GM12878 (cell line): ENCODE measurements around the gene XPNPEP2. TPM values are rescaled to one million over a fixed set of nuclear protein-coding genes. Genes with fewer than 3 reads are reported as not detected.

Experiments used
- ATAC-seq: fragments of 200-7000 bp; cut with Tn5 transposase; 3 replicates; pipeline ENCODE4 v1.9.1; 2020; ENCODE audit warnings: mild to moderate bottlenecking, moderate library complexity
- BruUV-seq: library from RNA; stranded (reverse); fragments of 400-500 nt; replicated peaks from 2 replicates; lab custom pipeline; 2021; lab: Mats Ljungman, UMichigan
- CTCF ChIA-PET: fragments of 300-600 bp; sonication (Branson Sonifier 250); formaldehyde crosslinking; extraction: SDS; loops from one replicate; lab custom pipeline; 2021; ENCODE audit warnings: inconsistent platforms; lab: Yijun Ruan, JAX
- POLR2A ChIA-PET: fragments of 350-600 bp; formaldehyde crosslinking; extraction: SDS; loops from one replicate; lab custom pipeline; 2021; ENCODE audit warnings: inconsistent platforms; lab: Charles Lee
- RAD21 ChIA-PET: fragments of 300-600 bp; sonication (Branson Sonifier 250); formaldehyde crosslinking; loops from one replicate; lab custom pipeline; 2023; ENCODE audit warnings: antibody characterized with exemption; ENCODE audit not compliant: unreplicated experiment; lab: Charles Lee
- SMC1A ChIA-PET: fragments of 300-600 bp; sonication (Branson Sonifier 250); formaldehyde crosslinking; loops from one replicate; lab custom pipeline; 2023; ENCODE audit not compliant: unreplicated experiment, uncharacterized antibody; lab: Charles Lee
- DNase-seq: peaks from one replicate; pipeline ENCODE4 v3.0.0-alpha.2; 2011; ENCODE audit warnings: low read depth, low spot score
- FAIRE-seq: peaks from 3 replicates; lab custom pipeline; 2011; peaks lifted over from hg19 to GRCh38; lab: Jason Lieb, UNC
- H2AFZ ChIP-seq: 2 replicates; pipeline ENCODE4 v1.6.0; 2011; ENCODE audit warnings: low read depth, low read length, control low read depth; ENCODE audit not compliant: control insufficient read depth
- H3K27ac ChIP-seq: 2 replicates; pipeline ENCODE4 v1.5.1; 2011; ENCODE audit warnings: control low read depth; ENCODE audit not compliant: control insufficient read depth, insufficient read depth
- H3K27me3 ChIP-seq, 2 experiments: replicated peaks in 1 of 2; 2 replicates each; pipeline versions ENCODE4 v1.6.0 to v1.6.1; 2011; ENCODE audit warnings: low read length in 1 of 2; ENCODE audit not compliant: control insufficient read depth in 2 of 2, insufficient read depth in 2 of 2
- H3K36me3 ChIP-seq, 2 experiments: 2 replicates each; pipeline ENCODE4 v1.5.1; 2011; ENCODE audit warnings: low read length in 1 of 2; ENCODE audit not compliant: control insufficient read depth in 2 of 2, insufficient read depth in 2 of 2
- H3K4me1 ChIP-seq: 2 replicates; pipeline ENCODE4 v1.6.1; 2011; ENCODE audit warnings: mild to moderate bottlenecking, low read length, moderate library complexity, mixed read lengths; ENCODE audit not compliant: control insufficient read depth, insufficient read depth
- H3K4me2 ChIP-seq: 2 replicates; pipeline ENCODE4 v1.6.0; 2011; ENCODE audit warnings: control low read depth; ENCODE audit not compliant: control insufficient read depth, insufficient read depth
- H3K4me3 ChIP-seq: fragments of 200-600 bp; sonication (generic); 2 replicates; pipeline ENCODE4 v1.5.1; 2016
- H3K79me2 ChIP-seq: 2 replicates; pipeline ENCODE4 v1.6.0; 2011; ENCODE audit warnings: low read length; ENCODE audit not compliant: control insufficient read depth, insufficient read depth
- H3K9ac ChIP-seq: 2 replicates; pipeline ENCODE4 v1.8.0; 2011; ENCODE audit warnings: low read length, control low read depth, mixed read lengths; ENCODE audit not compliant: control insufficient read depth, insufficient read depth
- H3K9me3 ChIP-seq: replicated peaks from 3 replicates; pipeline ENCODE4 v1.5.1; 2011; ENCODE audit warnings: mild to moderate bottlenecking, low read length; ENCODE audit not compliant: control insufficient read depth, insufficient read depth
- H4K20me1 ChIP-seq: 2 replicates; pipeline ENCODE4 v1.6.0; 2011; ENCODE audit not compliant: control insufficient read depth, insufficient read depth
- BHLHE40 ChIP-seq, 2 experiments: fragments of 450-650 bp in 1 of 2; IDR thresholded peaks; 2 replicates each; pipeline ENCODE4 v1.6.1; 2011 to 2017; ENCODE audit warnings: low read depth in 2 of 2, borderline replicate concordance in 1 of 2, improper control_type of control experiment in 1 of 2, low read length in 1 of 2, mild to moderate bottlenecking in 1 of 2
- CREM ChIP-seq: IDR thresholded peaks from 2 replicates; pipeline ENCODE4 v1.6.1; 2014; ENCODE audit warnings: antibody characterized with exemption, low read depth
- EED ChIP-seq: sonication (generic); IDR thresholded peaks from 2 replicates; pipeline ENCODE4 v1.6.1; 2016; ENCODE audit warnings: antibody characterized with exemption, low read depth
- GABPA ChIP-seq: IDR thresholded peaks from 2 replicates; pipeline ENCODE4 v1.6.1; 2014; ENCODE audit warnings: antibody characterized with exemption, low read depth, mild to moderate bottlenecking, inconsistent platforms
- HCFC1 ChIP-seq: fragments of 150-350 bp; IDR thresholded peaks from 2 replicates; pipeline ENCODE4 v1.6.1; 2014; ENCODE audit warnings: low read length
- IKZF2 ChIP-seq, 2 experiments: fragments of 450-650 bp; IDR thresholded peaks; 2 replicates each; pipeline ENCODE4 v1.6.1; 2017; ENCODE audit warnings: mild to moderate bottlenecking in 2 of 2, moderate library complexity in 2 of 2
- MTA2 ChIP-seq: fragments of 450-650 bp; IDR thresholded peaks from 2 replicates; pipeline ENCODE4 v1.6.1; 2016; ENCODE audit warnings: low read depth, mild to moderate bottlenecking, moderate library complexity
- MXI1 ChIP-seq: fragments of 150-350 bp; IDR thresholded peaks from 2 replicates; pipeline ENCODE4 v1.6.1; 2011; ENCODE audit warnings: low read depth, mild to moderate bottlenecking, inconsistent platforms, low read length, improper control_type of control experiment
- MYB ChIP-seq: fragments of 150-350 bp; IDR thresholded peaks from 2 replicates; pipeline ENCODE4 v1.6.1; 2014; ENCODE audit warnings: mild to moderate bottlenecking, low read depth, low read length, borderline replicate concordance
- NFXL1 ChIP-seq: fragments of 450-650 bp; IDR thresholded peaks from 2 replicates; pipeline ENCODE4 v1.6.1; 2017; ENCODE audit warnings: antibody characterized with exemption, mild to moderate bottlenecking, borderline replicate concordance
- NRF1 ChIP-seq: conservative IDR thresholded peaks from 2 replicates; pipeline ENCODE4 v1.6.1; 2011; ENCODE audit warnings: mild to moderate bottlenecking, low read depth, low read length, improper control_type of control experiment
- SPI1 ChIP-seq: IDR thresholded peaks from 2 replicates; pipeline ENCODE4 v1.6.1; 2011; ENCODE audit warnings: low read depth, mild to moderate bottlenecking, low read length, moderate library complexity, borderline replicate concordance; ENCODE audit not compliant: insufficient read depth
- STAT3 ChIP-seq: IDR thresholded peaks from 2 replicates; pipeline ENCODE4 v1.6.1; 2011; ENCODE audit warnings: low read depth, low read length, improper control_type of control experiment
- WGBS: methylation state at CpG from one replicate; pipeline ENCODE4 v1.1.6; 2016; ENCODE audit warnings: low lambda C conversion rate; ENCODE audit not compliant: insufficient replicate concordance, insufficient coverage; ENCODE audit errors: missing lambda C conversion rate; 5-methylcytosine and 5-hydroxymethylcytosine counted together
- in situ Hi-C: fragments of 300-500 bp; cut with MboI; formaldehyde crosslinking; loops from 9 replicates; pipeline ENCODE4 v1.14.3; 2018; ENCODE audit warnings: mixed read lengths
- intact Hi-C: fragments of 100-400 bp; cut with micrococcal nuclease; formaldehyde crosslinking; loops from one replicate; pipeline ENCODE4 v1.14.2; 2022; ENCODE audit not compliant: unreplicated experiment
- polyA plus RNA-seq, 11 experiments: library from polyadenylated mRNA; depleted of rRNA in 4 of 11; unstranded in 6 of 11; stranded (reverse) in 5 of 11; fragments of >200 nt; fragmentation: Nextera tagmentation in 4 of 11; fragmentation: Illumina TruSeq in 1 of 11; extraction: Ambion mirVana in 4 of 11; extraction: Trizol in 1 of 11; gene quantifications; 1 replicate in 1 of 11; 2 replicates in 10 of 11; pipeline versions ENCODE4 v1.2.1 to v1.2.3, GENCODE V29; 2011 to 2016; ENCODE audit warnings: inconsistent platforms in 2 of 11, missing spikeins in 2 of 11, low read depth in 1 of 11
- total RNA-seq, 4 experiments: library from RNA; depleted of rRNA in 3 of 4; stranded (reverse); fragments of >200 nt in 3 of 4; fragmentation: Illumina TruSeq in 1 of 4; extraction: Trizol in 1 of 4; gene quantifications; 2 replicates each; pipeline versions ENCODE4 v1.2.1 to v1.2.3, GENCODE V29; 2013 to 2021
- TF ChIP-seq, protein P1 (sequence below): IDR thresholded peaks from 2 replicates; pipeline ENCODE4 v1.6.1; 2011; ENCODE audit warnings: borderline replicate concordance, low read depth, mild to moderate bottlenecking, moderate library complexity, mixed read lengths, low read length; ENCODE audit not compliant: insufficient read depth; ENCODE audit errors: extremely low read length
- TF ChIP-seq, protein P2 (sequence below): fragments of 450-650 bp; IDR thresholded peaks from 2 replicates; pipeline ENCODE4 v1.6.1; 2017; ENCODE audit warnings: mild to moderate bottlenecking

The XPNPEP2 gene
- total and polyA plus RNA-seq, 10 of the 15 experiments (the other 5 are each of a cell fraction or from before 2014, with no cell fraction given), result 0.04 to 0.37 (median 0.15) TPM

DNA sequence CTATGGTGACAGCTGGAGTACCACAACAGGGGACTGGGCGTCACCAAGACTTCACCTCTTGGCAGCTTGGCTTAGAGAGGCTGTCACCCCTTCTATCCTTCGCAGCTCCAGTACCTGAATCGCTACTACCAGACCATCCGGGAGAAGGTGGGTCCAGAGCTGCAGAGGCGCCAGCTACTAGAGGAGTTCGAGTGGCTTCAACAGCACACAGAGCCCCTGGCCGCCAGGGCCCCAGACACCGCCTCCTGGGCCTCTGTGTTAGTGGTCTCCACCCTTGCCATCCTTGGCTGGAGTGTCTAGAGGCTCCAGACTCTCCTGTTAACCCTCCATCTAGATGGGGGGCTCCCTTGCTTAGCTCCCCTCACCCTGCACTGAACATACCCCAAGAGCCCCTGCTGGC lies 29.4 kb downstream of the XPNPEP2 start:
- H3K9ac ChIP-seq, result no peak overlapping the region
- peaks cover 40% of the 10 kb centered on the region for H3K4me1 ChIP-seq
- H3K79me2 ChIP-seq, result no peaks in the 10 kb centered on the region
- H3K4me2 ChIP-seq, result no peak overlapping the region
- TF ChIP-seq EED, result no peak
- no peak for TF ChIP-seq SPI1
- no peak for TF ChIP-seq STAT3
- TF ChIP-seq, protein P1, sequence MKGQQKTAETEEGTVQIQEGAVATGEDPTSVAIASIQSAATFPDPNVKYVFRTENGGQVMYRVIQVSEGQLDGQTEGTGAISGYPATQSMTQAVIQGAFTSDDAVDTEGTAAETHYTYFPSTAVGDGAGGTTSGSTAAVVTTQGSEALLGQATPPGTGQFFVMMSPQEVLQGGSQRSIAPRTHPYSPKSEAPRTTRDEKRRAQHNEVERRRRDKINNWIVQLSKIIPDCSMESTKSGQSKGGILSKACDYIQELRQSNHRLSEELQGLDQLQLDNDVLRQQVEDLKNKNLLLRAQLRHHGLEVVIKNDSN, result no peak
- TF ChIP-seq, protein P2, sequence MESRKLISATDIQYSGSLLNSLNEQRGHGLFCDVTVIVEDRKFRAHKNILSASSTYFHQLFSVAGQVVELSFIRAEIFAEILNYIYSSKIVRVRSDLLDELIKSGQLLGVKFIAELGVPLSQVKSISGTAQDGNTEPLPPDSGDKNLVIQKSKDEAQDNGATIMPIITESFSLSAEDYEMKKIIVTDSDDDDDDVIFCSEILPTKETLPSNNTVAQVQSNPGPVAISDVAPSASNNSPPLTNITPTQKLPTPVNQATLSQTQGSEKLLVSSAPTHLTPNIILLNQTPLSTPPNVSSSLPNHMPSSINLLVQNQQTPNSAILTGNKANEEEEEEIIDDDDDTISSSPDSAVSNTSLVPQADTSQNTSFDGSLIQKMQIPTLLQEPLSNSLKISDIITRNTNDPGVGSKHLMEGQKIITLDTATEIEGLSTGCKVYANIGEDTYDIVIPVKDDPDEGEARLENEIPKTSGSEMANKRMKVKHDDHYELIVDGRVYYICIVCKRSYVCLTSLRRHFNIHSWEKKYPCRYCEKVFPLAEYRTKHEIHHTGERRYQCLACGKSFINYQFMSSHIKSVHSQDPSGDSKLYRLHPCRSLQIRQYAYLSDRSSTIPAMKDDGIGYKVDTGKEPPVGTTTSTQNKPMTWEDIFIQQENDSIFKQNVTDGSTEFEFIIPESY, result no peak
- no peak for TF ChIP-seq MXI1
- no peak for TF ChIP-seq MYB
- no peak for TF ChIP-seq NRF1
- no peak for TF ChIP-seq NFXL1
- no peak for TF ChIP-seq BHLHE40 (IDR thresholded peaks at IDR 0.05; ENCODE audit: borderline replicate concordance in 1 of 2, low read depth in 2 of 2, low read length in 1 of 2)
- TF ChIP-seq HCFC1, result no peak
- TF ChIP-seq GABPA, result no peak
- no peak for TF ChIP-seq CREM
- no peak for TF ChIP-seq IKZF2 (IDR thresholded peaks at IDR 0.05)
- TF ChIP-seq MTA2, result no peak
- no peak for DNase-seq
- no peak for FAIRE-seq
- intact Hi-C loops (no loop called here), in situ Hi-C loops (no loop called here)
- ChIA-PET SMC1A (interaction anchor here (1.0 to 9.2 kb wide), 5 partner anchors 11 to 318 kb away, joined by 3 to 165 read pairs (median 13); partner anchors contain the start of gene SASH3), CTCF (interaction anchor here (1.0 to 8.5 kb wide), 4 partner anchors 9 to 14 kb away, joined by 3 to 66 read pairs (median 11); partner anchors contain the start of gene SASH3), RAD21 (interaction anchor here (0.6 to 10.0 kb wide), 6 partner anchors 9 to 213 kb away, joined by 4 to 166 read pairs (median 7); partner anchors contain the start of gene SASH3), POLR2A (interaction anchor here (0.5 to 10.1 kb wide), 3 partner anchors 10 to 165 kb away, joined by 3 to 169 read pairs (median 14); partner anchors contain the start of gene SASH3)
- 53% methylated on average over 8 of the region's 8 CpGs for WGBS
- H3K27ac ChIP-seq, result peak overlapping the region; percentile 83; the same call in 1 of the 2 replicates
- no peak overlapping the region for H3K4me3 ChIP-seq
- H2AFZ ChIP-seq, result no peak overlapping the region
- H3K36me3 ChIP-seq, result no peaks in the 10 kb centered on the region
- H3K27me3 ChIP-seq, result no peaks in the 10 kb centered on the region
- BruUV-seq, result no TSS peak
- ATAC-seq, result no peak
- no peaks in the 10 kb centered on the region for H4K20me1 ChIP-seq
- no peaks in the 10 kb centered on the region for H3K9me3 ChIP-seq
